ENCODE measurements around the gene C1QA.

- TF ChIP-seq ZBED1 (IDR thresholded peaks at IDR 0.05; ENCODE audit: borderline replicate concordance) (no peak), CTCF (IDR thresholded peaks at IDR 0.05 in 2 of 3, conservative IDR thresholded peaks at IDR 0.05 in 1 of 3; ENCODE audit: control insufficient read depth in 2 of 3, extremely low read depth in 1 of 3, insufficient read depth in 1 of 3, low read depth in 3 of 3, low read length in 3 of 3) (no peak), NRF1 (conservative IDR thresholded peaks at IDR 0.05; ENCODE audit: low read depth, low read length) (no peak), CEBPB (IDR thresholded peaks at IDR 0.05; ENCODE audit: borderline replicate concordance in 1 of 2, low read depth in 2 of 2, low read length in 2 of 2) (no peak), KDM1A (IDR thresholded peaks at IDR 0.05; ENCODE audit: borderline replicate concordance) (no peak), SUZ12 (IDR thresholded peaks at IDR 0.05; ENCODE audit: unreplicated experiment) (no peak), CHD1 (IDR thresholded peaks at IDR 0.05; ENCODE audit: low read depth, low read length) (no peak), CREB1 (IDR thresholded peaks at IDR 0.05; ENCODE audit: low read depth) (no peak), RAD51 (IDR thresholded peaks at IDR 0.05) (no peak), ZBTB33 (IDR thresholded peaks at IDR 0.05) (no peak), EZH2 (IDR thresholded peaks at IDR 0.05; ENCODE audit: borderline replicate concordance, control insufficient read depth, low read depth, low read length) (no peak), RCOR1 (conservative IDR thresholded peaks at IDR 0.05; ENCODE audit: low read depth, low read length) (no peak)
- TF ChIP-seq, protein P1, sequence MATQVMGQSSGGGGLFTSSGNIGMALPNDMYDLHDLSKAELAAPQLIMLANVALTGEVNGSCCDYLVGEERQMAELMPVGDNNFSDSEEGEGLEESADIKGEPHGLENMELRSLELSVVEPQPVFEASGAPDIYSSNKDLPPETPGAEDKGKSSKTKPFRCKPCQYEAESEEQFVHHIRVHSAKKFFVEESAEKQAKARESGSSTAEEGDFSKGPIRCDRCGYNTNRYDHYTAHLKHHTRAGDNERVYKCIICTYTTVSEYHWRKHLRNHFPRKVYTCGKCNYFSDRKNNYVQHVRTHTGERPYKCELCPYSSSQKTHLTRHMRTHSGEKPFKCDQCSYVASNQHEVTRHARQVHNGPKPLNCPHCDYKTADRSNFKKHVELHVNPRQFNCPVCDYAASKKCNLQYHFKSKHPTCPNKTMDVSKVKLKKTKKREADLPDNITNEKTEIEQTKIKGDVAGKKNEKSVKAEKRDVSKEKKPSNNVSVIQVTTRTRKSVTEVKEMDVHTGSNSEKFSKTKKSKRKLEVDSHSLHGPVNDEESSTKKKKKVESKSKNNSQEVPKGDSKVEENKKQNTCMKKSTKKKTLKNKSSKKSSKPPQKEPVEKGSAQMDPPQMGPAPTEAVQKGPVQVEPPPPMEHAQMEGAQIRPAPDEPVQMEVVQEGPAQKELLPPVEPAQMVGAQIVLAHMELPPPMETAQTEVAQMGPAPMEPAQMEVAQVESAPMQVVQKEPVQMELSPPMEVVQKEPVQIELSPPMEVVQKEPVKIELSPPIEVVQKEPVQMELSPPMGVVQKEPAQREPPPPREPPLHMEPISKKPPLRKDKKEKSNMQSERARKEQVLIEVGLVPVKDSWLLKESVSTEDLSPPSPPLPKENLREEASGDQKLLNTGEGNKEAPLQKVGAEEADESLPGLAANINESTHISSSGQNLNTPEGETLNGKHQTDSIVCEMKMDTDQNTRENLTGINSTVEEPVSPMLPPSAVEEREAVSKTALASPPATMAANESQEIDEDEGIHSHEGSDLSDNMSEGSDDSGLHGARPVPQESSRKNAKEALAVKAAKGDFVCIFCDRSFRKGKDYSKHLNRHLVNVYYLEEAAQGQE (IDR thresholded peaks at IDR 0.05; ENCODE audit: low read depth, low read length): no peak
Measured at GRCh38 chr1:22609291-22609690, 27.1 kb upstream of the C1QA start.
